NB4 (cell line): ENCODE results near the gene MXI1.
A peak's percentile ranks its signal among the peaks of the same experiment; 100 is the strongest.

ENCODE experiments used
- DNase-seq: peaks from one replicate; pipeline ENCODE4 v3.0.0; 2010; ENCODE audit warnings: low read depth
- H3K4me3 ChIP-seq: one replicate; pipeline ENCODE4 v1.5.1; 2011; ENCODE audit warnings: mild to moderate bottlenecking, low read depth, low read length, moderate library complexity
- CTCF ChIP-seq: IDR thresholded peaks from one replicate; pipeline ENCODE4 v1.5.1; 2012; ENCODE audit warnings: low read depth, low read length
- MAX ChIP-seq: IDR thresholded peaks from 2 replicates; pipeline ENCODE4 v1.6.1; 2011; ENCODE audit warnings: low read depth, low read length
- MYC ChIP-seq: IDR thresholded peaks from 2 replicates; pipeline ENCODE4 v1.6.1; 2011; ENCODE audit warnings: low read depth, low read length
- POLR2A ChIP-seq: IDR thresholded peaks from 2 replicates; pipeline ENCODE4 v1.6.1; 2011; ENCODE audit warnings: mild to moderate bottlenecking; ENCODE audit not compliant: insufficient read length; ENCODE audit errors: extremely low read depth

The MXI1 gene

GRCh38 chr10:110225756-110226542 is 18.5 kb downstream of the MXI1 start:
- DNase-seq: peak; percentile 94
- TF ChIP-seq MYC (no peak; the same call in none of the 2 replicates), POLR2A (peak; percentile 31), MAX (peak; percentile 57), CTCF (peak; percentile 54)
- peak overlapping the region; percentile 74 for H3K4me3 ChIP-seq

- DNase-seq: peak; percentile 97
- H3K4me3 ChIP-seq: peak overlapping the region; percentile 25
- TF ChIP-seq MAX (no peak), CTCF (no peak), POLR2A (no peak), MYC (no peak; the same call in 1 of the 2 replicates)
These were observed 19.1 kb downstream of the MXI1 start for GRCh38 chr10:110226543-110226925.

GRCh38 chr10:110226926-110227641 is 19.7 kb downstream of the MXI1 start:
- H3K4me3 ChIP-seq: peak overlapping the region; percentile 60
- no peak for TF ChIP-seq CTCF
- no peak for TF ChIP-seq MYC
- no peak for TF ChIP-seq MAX
- TF ChIP-seq POLR2A: no peak
- peak; percentile 79 for DNase-seq

- peak overlapping the region; percentile 60 for H3K4me3 ChIP-seq
- no peak for TF ChIP-seq POLR2A
- TF ChIP-seq MYC: no peak
- no peak for TF ChIP-seq MAX
- TF ChIP-seq CTCF: no peak
- no peak for DNase-seq
These were observed 20.7 kb downstream of the MXI1 start for GRCh38 chr10:110228066-110228465.

- H3K4me3 ChIP-seq: no peak overlapping the region
- TF ChIP-seq MAX (no peak), CTCF (no peak), POLR2A (no peak), MYC (no peak)
- no peak for DNase-seq
These were observed 21.8 kb downstream of the MXI1 start for GRCh38 chr10:110229155-110229554.
